IMR-90 (cell line): ENCODE results near the gene CSGALNACT2. TPM values are rescaled to one million over a fixed set of nuclear protein-coding genes. Genes with fewer than 3 reads are reported as not detected.

Source experiments
- ATAC-seq: fragments of 200-7000 bp; cut with Tn5 transposase; 2 replicates; pipeline ENCODE4 v1.9.1; 2020; ENCODE audit warnings: low read depth, mild to moderate bottlenecking, moderate library complexity
- BruUV-seq: library from RNA; stranded (reverse); fragments of 400-500 nt; replicated peaks from 2 replicates; lab custom pipeline; 2021; lab: Mats Ljungman, UMichigan
- CTCF ChIA-PET: fragments of 300-600 bp; formaldehyde crosslinking; extraction: SDS; loops from one replicate; lab custom pipeline; 2021; ENCODE audit warnings: antibody characterized with exemption; lab: Yijun Ruan, JAX
- POLR2A ChIA-PET: fragments of 300-600 bp; sonication (Branson Sonifier 250); formaldehyde crosslinking; loops from one replicate; lab custom pipeline; 2022; ENCODE audit warnings: antibody characterized with exemption; ENCODE audit not compliant: unreplicated experiment; lab: Charles Lee
- DNase-seq: peaks from one replicate; pipeline ENCODE4 v3.0.0; 2013
- H2AFZ ChIP-seq: replicated peaks from 2 replicates; pipeline ENCODE3; 2013; ENCODE audit warnings: low read length, mild to moderate bottlenecking; ENCODE audit not compliant: poor library complexity
- H2AK5ac ChIP-seq: 2 replicates; pipeline ENCODE4 v1.6.1; 2013; ENCODE audit warnings: low read depth, low read length, inconsistent platforms
- H2AK9ac ChIP-seq: replicated peaks from 2 replicates; pipeline ENCODE3; 2013; ENCODE audit warnings: mild to moderate bottlenecking, low read depth, low read length, moderate library complexity; ENCODE audit not compliant: poor library complexity
- H2BK120ac ChIP-seq: 2 replicates; pipeline ENCODE4 v1.6.1; 2013; ENCODE audit warnings: low read depth, low read length, inconsistent platforms
- H2BK15ac ChIP-seq: 3 replicates; pipeline ENCODE4 v1.6.1; 2013; ENCODE audit warnings: low read depth, low read length, inconsistent platforms
- H2BK20ac ChIP-seq: 2 replicates; pipeline ENCODE4 v1.6.1; 2013; ENCODE audit warnings: low read depth, mild to moderate bottlenecking, inconsistent platforms, low read length, moderate library complexity
- H2BK5ac ChIP-seq: 2 replicates; pipeline ENCODE4 v1.6.1; 2013; ENCODE audit warnings: mild to moderate bottlenecking, low read depth, low read length, inconsistent platforms; ENCODE audit not compliant: poor library complexity, severe bottlenecking
- H3K14ac ChIP-seq: replicated peaks from 2 replicates; pipeline ENCODE4 v1.6.1; 2013; ENCODE audit warnings: low read depth, low read length, inconsistent platforms
- H3K18ac ChIP-seq: 2 replicates; pipeline ENCODE4 v1.6.1; 2013; ENCODE audit warnings: low read depth, low read length, control low read depth
- H3K23ac ChIP-seq: 2 replicates; pipeline ENCODE4 v1.6.1; 2013; ENCODE audit warnings: low read depth, low read length, inconsistent platforms
- H3K27ac ChIP-seq: 2 replicates; pipeline ENCODE4 v1.5.1; 2013; ENCODE audit warnings: mild to moderate bottlenecking, control low read depth, low read length; ENCODE audit not compliant: insufficient read depth
- H3K27me3 ChIP-seq: 2 replicates; pipeline ENCODE4 v1.6.1; 2013; ENCODE audit warnings: low read length; ENCODE audit not compliant: control insufficient read depth, insufficient read depth
- H3K36me3 ChIP-seq: 2 replicates; pipeline ENCODE4 v1.6.1; 2013; ENCODE audit warnings: low read length, mixed read lengths; ENCODE audit not compliant: control insufficient read depth, insufficient read depth
- H3K4ac ChIP-seq: 2 replicates; pipeline ENCODE4 v1.6.1; 2013; ENCODE audit warnings: low read depth, low read length, inconsistent platforms
- H3K4me1 ChIP-seq: 2 replicates; pipeline ENCODE4 v1.6.1; 2013; ENCODE audit warnings: low read length, mixed read lengths; ENCODE audit not compliant: control insufficient read depth, insufficient read depth
- H3K4me2 ChIP-seq: 2 replicates; pipeline ENCODE4 v1.6.1; 2013; ENCODE audit warnings: low read depth, mild to moderate bottlenecking, control low read depth, low read length, moderate library complexity
- H3K4me3 ChIP-seq: 2 replicates; pipeline ENCODE4 v1.5.1; 2013; ENCODE audit warnings: low read depth, mild to moderate bottlenecking, control low read depth, low read length, moderate library complexity; ENCODE audit not compliant: insufficient read depth
- H3K56ac ChIP-seq: 2 replicates; pipeline ENCODE4 v1.6.1; 2013; ENCODE audit warnings: low read length, inconsistent platforms; ENCODE audit not compliant: insufficient read depth; ENCODE audit errors: extremely low read depth
- H3K79me1 ChIP-seq, 2 experiments: 2 replicates each; pipeline ENCODE4 v1.6.1; 2013; ENCODE audit warnings: low read length in 2 of 2, inconsistent platforms in 1 of 2, low read depth in 1 of 2
- H3K9ac ChIP-seq: 2 replicates; pipeline ENCODE4 v1.6.1; 2013; ENCODE audit warnings: low read depth, low read length, control low read depth
- H3K9me1 ChIP-seq: 2 replicates; pipeline ENCODE4 v1.6.1; 2013; ENCODE audit warnings: low read length, inconsistent platforms; ENCODE audit not compliant: insufficient read depth
- H3K9me3 ChIP-seq: 2 replicates; pipeline ENCODE4 v1.6.1; 2013; ENCODE audit warnings: low read length; ENCODE audit not compliant: control insufficient read depth, insufficient read depth
- H4K20me1 ChIP-seq: 2 replicates; pipeline ENCODE4 v1.6.1; 2013; ENCODE audit warnings: low read length, inconsistent platforms; ENCODE audit not compliant: insufficient read depth
- H4K5ac ChIP-seq: 2 replicates; pipeline ENCODE4 v1.6.1; 2013; ENCODE audit warnings: mild to moderate bottlenecking, low read depth, low read length, control low read depth
- H4K8ac ChIP-seq, 2 experiments: 2 replicates each; pipeline ENCODE4 v1.6.1; 2013; ENCODE audit warnings: low read depth in 2 of 2, low read length in 2 of 2, control low read depth in 1 of 2, inconsistent platforms in 1 of 2
- H4K91ac ChIP-seq: 2 replicates; pipeline ENCODE4 v1.6.1; 2013; ENCODE audit warnings: low read depth, low read length, inconsistent platforms; ENCODE audit not compliant: insufficient read depth
- BHLHE40 ChIP-seq: fragments of 150-350 bp; IDR thresholded peaks from 2 replicates; pipeline ENCODE4 v1.6.1; 2016; ENCODE audit warnings: mild to moderate bottlenecking, low read depth, low read length
- CEBPB ChIP-seq: IDR thresholded peaks from 2 replicates; pipeline ENCODE4 v1.6.1; 2012; ENCODE audit warnings: low read depth, low read length, improper control_type of control experiment
- CHD1 ChIP-seq: IDR thresholded peaks from 2 replicates; pipeline ENCODE4 v1.6.1; 2012; ENCODE audit warnings: low read depth, low read length, improper control_type of control experiment
- CTCF ChIP-seq: conservative IDR thresholded peaks from 2 replicates; pipeline ENCODE4 v1.5.1; 2012; ENCODE audit warnings: mild to moderate bottlenecking, low read depth, low read length, improper control_type of control experiment
- ELK1 ChIP-seq: fragments of 150-350 bp; IDR thresholded peaks from 2 replicates; pipeline ENCODE4 v1.6.1; 2016; ENCODE audit warnings: low read depth, mild to moderate bottlenecking, low read length, moderate library complexity, borderline replicate concordance
- FOS ChIP-seq: fragments of 150-350 bp; IDR thresholded peaks from 2 replicates; pipeline ENCODE4 v1.6.1; 2016; ENCODE audit warnings: low read depth, low read length
- MAFK ChIP-seq: IDR thresholded peaks from 2 replicates; pipeline ENCODE4 v1.6.1; 2012; ENCODE audit warnings: low read depth, low read length, improper control_type of control experiment
- MXI1 ChIP-seq: IDR thresholded peaks from 2 replicates; pipeline ENCODE4 v1.6.1; 2012; ENCODE audit warnings: low read depth, mild to moderate bottlenecking, low read length, moderate library complexity, borderline replicate concordance
- NFE2L2 ChIP-seq: fragments of 150-350 bp; IDR thresholded peaks from 2 replicates; pipeline ENCODE4 v1.6.1; 2016; ENCODE audit warnings: low read depth, mild to moderate bottlenecking, low read length
- RAD21 ChIP-seq: IDR thresholded peaks from 2 replicates; pipeline ENCODE4 v1.6.1; 2012; ENCODE audit warnings: low read length, improper control_type of control experiment
- SMC3 ChIP-seq: fragments of 150-350 bp; IDR thresholded peaks from 2 replicates; pipeline ENCODE4 v1.6.1; 2016; ENCODE audit warnings: low read depth, mild to moderate bottlenecking, antibody characterized with exemption, low read length, moderate library complexity
- WGBS, 2 experiments: methylation state at CpG; one replicate each; pipeline versions ENCODE4 v1.1.5 to v1.1.7; 2013; ENCODE audit warnings: missing lambda C conversion rate in 2 of 2; ENCODE audit not compliant: insufficient read length in 1 of 2; ENCODE audit errors: extremely low coverage in 2 of 2; 5-methylcytosine and 5-hydroxymethylcytosine counted together
- dilution Hi-C: fragments of 300-500 bp; cut with HindIII; formaldehyde crosslinking; loops from one replicate; pipeline ENCODE4 v1.14.3; 2018; ENCODE audit warnings: low sequenced_read_pairs; ENCODE audit not compliant: unreplicated experiment
- in situ Hi-C: fragments of 300-500 bp; cut with MboI; formaldehyde crosslinking; loops from 3 replicates; pipeline ENCODE4 v1.14.3; 2019; ENCODE audit warnings: low sequenced_read_pairs, inconsistent platforms, mixed read lengths
- intact Hi-C: fragments of 100-400 bp; cut with micrococcal nuclease; formaldehyde crosslinking; loops from 2 replicates; pipeline ENCODE4 v1.10.0; 2022
- polyA plus RNA-seq, 3 experiments: library from polyadenylated mRNA; depleted of rRNA; stranded (reverse); fragments of >200 nt; gene quantifications; 2 replicates each; pipeline ENCODE4 v1.2.3, GENCODE V29; 2012; ENCODE audit warnings: low replicate concordance in 1 of 3
- total RNA-seq: library from RNA; depleted of rRNA; stranded (reverse); fragments of >200 nt; gene quantifications from 2 replicates; pipeline ENCODE4 v1.2.3, GENCODE V29; 2012

The CSGALNACT2 gene
- total and polyA plus RNA-seq, 2 of the 4 experiments (the other 2 are of a cell fraction): 6.5 to 13.1 TPM

GRCh38 chr10:43208147-43209073 lies 70.2 kb downstream of the CSGALNACT2 start:
- no peaks in the 10 kb centered on the region; the same call in 1 of the 2 replicates for H4K20me1 ChIP-seq
- dilution Hi-C loops (no loop called here), in situ Hi-C loops (no loop called here), intact Hi-C loops (loop anchor here (5.0 to 10.0 kb wide), 2 partner anchors 136 to 254 kb away; no protein-coding TSS in a partner anchor)
- H2AK9ac ChIP-seq: no peak overlapping the region
- H2BK15ac ChIP-seq: no peak overlapping the region
- ChIA-PET CTCF (no interaction called here), POLR2A (no interaction called here)
- 55% methylated on average over 7 of the region's 17 CpGs; no CpG with 5 or more reads in 1 of the 2 experiments for WGBS, 2 experiments
- no peak overlapping the region for H4K8ac ChIP-seq
- peaks cover 10% of the 10 kb centered on the region; the same call in 1 of the 2 replicates for H3K27me3 ChIP-seq
- DNase-seq (no peak), ATAC-seq (no peak)
- H2BK20ac ChIP-seq: no peak overlapping the region
- TF ChIP-seq CEBPB: no peak
- no peak for TF ChIP-seq CHD1
- TF ChIP-seq BHLHE40: no peak
- TF ChIP-seq NFE2L2: no peak
- no peak for TF ChIP-seq CTCF
- no peak for TF ChIP-seq MAFK
- no peak for TF ChIP-seq SMC3
- no peak for TF ChIP-seq FOS
- no peak for TF ChIP-seq ELK1
- TF ChIP-seq MXI1: no peak
- no peak for TF ChIP-seq RAD21
- no peaks in the 10 kb centered on the region for H3K9me3 ChIP-seq
- no peak overlapping the region for H3K4me3 ChIP-seq
- no peaks in the 10 kb centered on the region for H3K79me1 ChIP-seq
- no peak overlapping the region for H3K9ac ChIP-seq
- H3K36me3 ChIP-seq: no peaks in the 10 kb centered on the region
- no peak overlapping the region for H2AFZ ChIP-seq
- H4K91ac ChIP-seq: no peak overlapping the region
- H3K9me1 ChIP-seq: no peaks in the 10 kb centered on the region
- no peak overlapping the region for H4K5ac ChIP-seq
- H2BK5ac ChIP-seq: no peak overlapping the region
- H3K4me1 ChIP-seq: no peaks in the 10 kb centered on the region
- no peak overlapping the region for H3K23ac ChIP-seq
- no peak overlapping the region for H3K4me2 ChIP-seq
- BruUV-seq: no TSS peak
- no peak overlapping the region for H3K27ac ChIP-seq
- no peak overlapping the region for H3K14ac ChIP-seq
- no peak overlapping the region for H2BK120ac ChIP-seq
- H3K4ac ChIP-seq: no peak overlapping the region
- H3K18ac ChIP-seq: no peak overlapping the region
- H2AK5ac ChIP-seq: no peak overlapping the region
- H3K56ac ChIP-seq: no peak overlapping the region
